Lower leg skin (tissue), 4 donors: ENCODE measurements around the gene OR14K1. TPM values are rescaled to one million over a fixed set of nuclear protein-coding genes. Genes with fewer than 3 reads are reported as not detected.
"Not testable (repeated sequence)": the region's sequence is repeated elsewhere in the genome, so short reads cannot be mapped to it uniquely, and the experiment has no call there.

Experiments used
- DNase-seq, 2 donors: peaks; one replicate each; pipeline ENCODE4 v3.0.0-alpha.2; 2019; ENCODE audit warnings: low spot score in 2 of 2
- H3K4me3 ChIP-seq: fragments of 200-600 bp; sonication (generic); 2 replicates; pipeline ENCODE4 v1.5.1; 2017; ENCODE audit warnings: mild to moderate bottlenecking, low read depth; ENCODE audit not compliant: poor library complexity, severe bottlenecking
- POLR2A ChIP-seq, 2 donors: fragments of 450-650 bp; IDR thresholded peaks; one replicate each; pipeline ENCODE4 v1.6.1; 2016 to 2017; ENCODE audit warnings: antibody characterized with exemption in 2 of 2, mild to moderate bottlenecking in 1 of 2, moderate library complexity in 1 of 2
- WGBS, 2 donors: methylation state at CpG; one replicate each; pipeline ENCODE4 v1.1.5; 2018; 5-methylcytosine and 5-hydroxymethylcytosine counted together
- intact Hi-C: fragments of 100-400 bp; cut with DNase I; formaldehyde crosslinking; loops from one replicate; pipeline ENCODE4 v1.15.0; 2023; ENCODE audit warnings: low total_unique reads
- total RNA-seq, 4 donors: library from RNA; depleted of rRNA; stranded (reverse); fragments of >200 nt; gene quantifications; one replicate each; pipeline ENCODE4 v1.1.0, GENCODE V29; 2016
- TF ChIP-seq, protein P1 (sequence below), 3 donors: fragments of 450-650 bp; IDR thresholded peaks; one replicate each; pipeline ENCODE4 v1.5.1; 2016; ENCODE audit warnings: antibody characterized with exemption in 3 of 3, mild to moderate bottlenecking in 3 of 3, moderate library complexity in 2 of 3

OR14K1 gene
- total RNA-seq, 4 donors from 2014 or later = not detected

DNA sequence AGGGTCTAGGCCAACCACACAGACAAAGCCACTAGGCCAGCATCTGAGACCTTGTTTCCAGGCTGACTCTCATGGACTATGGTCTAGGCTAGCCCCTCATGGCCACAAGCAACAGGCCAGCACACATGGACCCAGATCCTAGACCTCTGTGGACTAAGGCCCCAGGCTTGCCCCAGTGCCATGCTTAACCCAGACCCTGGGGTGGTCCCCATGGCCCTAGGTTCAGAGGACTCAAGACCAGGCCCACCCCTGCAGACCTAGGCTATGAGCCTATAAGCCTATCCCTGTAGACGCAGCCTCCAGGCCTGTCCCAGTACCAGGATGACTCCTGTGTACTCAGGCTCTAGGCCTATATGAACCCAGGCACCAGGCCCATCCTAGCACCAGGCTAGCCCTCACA, 11.5 kb downstream of the OR14K1 start:
- intact Hi-C loops = no loop called here
- H3K4me3 ChIP-seq = no peak overlapping the region
- TF ChIP-seq, protein P1, sequence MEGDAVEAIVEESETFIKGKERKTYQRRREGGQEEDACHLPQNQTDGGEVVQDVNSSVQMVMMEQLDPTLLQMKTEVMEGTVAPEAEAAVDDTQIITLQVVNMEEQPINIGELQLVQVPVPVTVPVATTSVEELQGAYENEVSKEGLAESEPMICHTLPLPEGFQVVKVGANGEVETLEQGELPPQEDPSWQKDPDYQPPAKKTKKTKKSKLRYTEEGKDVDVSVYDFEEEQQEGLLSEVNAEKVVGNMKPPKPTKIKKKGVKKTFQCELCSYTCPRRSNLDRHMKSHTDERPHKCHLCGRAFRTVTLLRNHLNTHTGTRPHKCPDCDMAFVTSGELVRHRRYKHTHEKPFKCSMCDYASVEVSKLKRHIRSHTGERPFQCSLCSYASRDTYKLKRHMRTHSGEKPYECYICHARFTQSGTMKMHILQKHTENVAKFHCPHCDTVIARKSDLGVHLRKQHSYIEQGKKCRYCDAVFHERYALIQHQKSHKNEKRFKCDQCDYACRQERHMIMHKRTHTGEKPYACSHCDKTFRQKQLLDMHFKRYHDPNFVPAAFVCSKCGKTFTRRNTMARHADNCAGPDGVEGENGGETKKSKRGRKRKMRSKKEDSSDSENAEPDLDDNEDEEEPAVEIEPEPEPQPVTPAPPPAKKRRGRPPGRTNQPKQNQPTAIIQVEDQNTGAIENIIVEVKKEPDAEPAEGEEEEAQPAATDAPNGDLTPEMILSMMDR (IDR thresholded peaks at IDR 0.05) = no peak
- TF ChIP-seq POLR2A (IDR thresholded peaks at IDR 0.05) = no peak
- no peak for DNase-seq
- WGBS, 2 donors = 67 to 100% methylated on average over 1 of the region's 1 CpG

DNA sequence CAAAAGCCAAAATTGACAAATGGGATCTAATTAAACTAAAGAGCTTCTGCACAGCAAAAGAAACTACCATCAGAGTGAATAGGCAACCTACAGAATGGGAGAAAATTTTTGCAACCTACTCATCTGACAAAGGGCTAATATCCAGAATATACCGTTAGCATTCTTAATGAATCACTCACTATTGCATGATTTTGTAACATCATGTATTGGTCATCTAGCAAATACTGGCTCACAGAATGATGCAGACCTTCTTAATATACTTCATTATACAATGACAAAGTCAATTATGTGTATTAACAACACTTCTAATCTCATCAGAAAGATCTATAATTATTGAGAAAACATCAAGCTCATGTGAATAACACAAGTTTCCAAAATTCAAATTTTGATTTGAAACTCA, 15.9 kb downstream of the OR14K1 start:
- WGBS, 2 donors = 89 to 93% methylated on average over 1 of the region's 1 CpG

DNA sequence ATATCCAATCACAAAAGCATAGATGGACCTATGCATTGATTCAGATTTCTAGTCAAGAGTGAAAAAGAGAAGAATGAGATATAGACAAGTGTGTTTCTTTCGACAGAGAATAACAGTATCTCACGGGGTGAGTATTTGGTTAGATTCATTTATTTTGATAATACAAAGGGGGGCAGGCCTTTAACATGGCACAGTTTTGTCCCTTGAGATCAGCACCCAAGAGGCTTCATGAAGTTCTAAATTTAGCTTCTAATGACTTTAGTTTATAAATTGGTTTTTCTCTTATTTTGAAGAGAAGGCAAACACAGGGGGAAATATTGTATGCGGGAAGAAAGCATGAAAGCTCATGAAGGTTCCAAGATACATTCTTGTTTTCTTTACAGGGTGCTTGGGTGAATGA, 22.0 kb downstream of the OR14K1 start, which contains the start of gene OR1C1:
OR1C1 (minus strand) TSS at position 101 of the 400 bp plus-strand sequence. CDS start 2,150 bp downstream, outside the sequence.
- WGBS, 2 donors = 85 to 93% methylated on average over 3 of the region's 3 CpGs
- TF ChIP-seq, protein P1 (IDR thresholded peaks at IDR 0.05) = no peak
- no peak for TF ChIP-seq POLR2A (IDR thresholded peaks at IDR 0.05)
- no peak within 1 kb of the TSS for H3K4me3 ChIP-seq
- intact Hi-C loops = no loop called here
- DNase-seq = no peak

More for the DNA sequence above, 15.9 kb downstream of the OR14K1 start:
- H3K4me3 ChIP-seq, intact Hi-C loops, DNase-seq: not testable (repeated sequence)

DNA sequence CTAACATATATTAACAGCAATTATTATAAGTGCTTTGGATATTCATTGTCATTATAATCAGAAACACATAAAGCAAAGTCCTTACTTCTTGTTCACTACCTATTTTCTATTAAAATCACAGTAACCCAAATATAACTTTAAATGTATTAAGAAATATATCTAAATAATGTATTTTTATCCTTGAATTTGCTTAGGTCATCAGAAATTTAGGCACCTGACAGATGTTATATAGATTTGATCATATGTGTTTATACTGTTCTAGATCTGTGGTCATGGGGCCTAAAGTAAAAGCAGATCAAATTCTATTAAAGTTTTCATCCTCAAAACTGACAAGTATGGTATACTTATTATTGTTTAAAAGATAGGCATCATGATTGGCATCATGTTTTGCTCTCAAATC, 31.2 kb downstream of the OR14K1 start:
- no peak for DNase-seq
- intact Hi-C loops = no loop called here
- TF ChIP-seq POLR2A (IDR thresholded peaks at IDR 0.05) = no peak
- TF ChIP-seq, protein P1 (IDR thresholded peaks at IDR 0.05) = no peak
- no peak overlapping the region for H3K4me3 ChIP-seq

Other genes starting within 250 kb of the OR14K1 start
- not detected for gene OR2C3, start 202.2 kb upstream of the OR14K1 start, total RNA-seq
- gene GCSAML, start 189.5 kb upstream of the OR14K1 start, total RNA-seq = under 1 TPM in 3 of 4 donors, not detected in 1; 0.08 to 0.32 (median 0.10) TPM
- not detected for gene OR2G2, start 150.3 kb upstream of the OR14K1 start, total RNA-seq
- not detected for gene OR2G3, start 133.0 kb upstream of the OR14K1 start, total RNA-seq
- gene OR13G1, start 58.9 kb upstream of the OR14K1 start, total RNA-seq = not detected
- not detected for gene OR6F1, start 22.0 kb upstream of the OR14K1 start, total RNA-seq
- gene OR14A2, start 9.5 kb downstream of the OR14K1 start, total RNA-seq = not detected
- not detected for gene OR1C1, start 21.9 kb downstream of the OR14K1 start, total RNA-seq
- not detected for gene OR14A16, start 85.5 kb downstream of the OR14K1 start, total RNA-seq
- not detected for gene OR11L1, start 103.3 kb downstream of the OR14K1 start, total RNA-seq
- gene TRIM58, start 118.6 kb downstream of the OR14K1 start, total RNA-seq = 1 to 10 TPM in 2 of 4 donors, under 1 TPM in 2; 0.29 to 8.6 (median 2.0) TPM
- 1 to 10 TPM in 1 of 4 donors, under 1 TPM in 1, not detected in 2; 0.36 to 2.6 TPM for gene OR2W3, start 157.0 kb downstream of the OR14K1 start, total RNA-seq
- gene OR2T8, start 181.6 kb downstream of the OR14K1 start, total RNA-seq = 1 to 10 TPM in 1 of 4 donors, not detected in 3; 4.3 TPM
- not detected for gene OR2AJ1, start 186.3 kb downstream of the OR14K1 start, total RNA-seq
- not detected for gene OR2L8, start 210.2 kb downstream of the OR14K1 start, total RNA-seq
- not detected for gene OR2AK2, start 226.6 kb downstream of the OR14K1 start, total RNA-seq